Calu3 (cell line): ENCODE data around the gene ILF2. TPM values are rescaled to one million over a fixed set of nuclear protein-coding genes. Genes with fewer than 3 reads are reported as not detected.

Experiments
- BruUV-seq: library from RNA; stranded (reverse); fragments of 400-500 nt; replicated peaks from 2 replicates; lab custom pipeline; 2021; lab: Mats Ljungman, UMichigan
- CTCF ChIA-PET: fragments of 300-600 bp; sonication (Branson Sonifier 250); formaldehyde crosslinking; loops from one replicate; lab custom pipeline; 2022; ENCODE audit warnings: antibody characterized with exemption; lab: Charles Lee
- DNase-seq: peaks from one replicate; pipeline ENCODE4 v3.0.0; 2022
- H3K27ac Mint-ChIP-seq: one replicate; pipeline ENCODE4 v1.8.0; 2022; ENCODE audit warnings: mixed read lengths; ENCODE audit not compliant: unreplicated experiment
- H3K27me3 Mint-ChIP-seq: one replicate; pipeline ENCODE4 v1.8.0; 2022; ENCODE audit warnings: mixed read lengths; ENCODE audit not compliant: unreplicated experiment
- H3K36me3 Mint-ChIP-seq: one replicate; pipeline ENCODE4 v1.8.0; 2022; ENCODE audit warnings: mild to moderate bottlenecking, moderate library complexity, mixed read lengths; ENCODE audit not compliant: insufficient read depth, unreplicated experiment
- H3K4me1 Mint-ChIP-seq: one replicate; pipeline ENCODE4 v1.8.0; 2022; ENCODE audit warnings: mild to moderate bottlenecking, low read depth, mixed read lengths; ENCODE audit not compliant: unreplicated experiment
- H3K4me3 Mint-ChIP-seq: one replicate; pipeline ENCODE4 v1.8.0; 2022; ENCODE audit warnings: mild to moderate bottlenecking, low read depth, moderate library complexity, mixed read lengths; ENCODE audit not compliant: unreplicated experiment
- H3K9me3 Mint-ChIP-seq: one replicate; pipeline ENCODE4 v1.8.0; 2022; ENCODE audit warnings: low read depth, mixed read lengths; ENCODE audit not compliant: unreplicated experiment
- intact Hi-C: fragments of 100-400 bp; cut with micrococcal nuclease; formaldehyde crosslinking; loops from one replicate; pipeline ENCODE4 v1.10.0; 2022; ENCODE audit not compliant: unreplicated experiment
- total RNA-seq: library from RNA; stranded (reverse); gene quantifications from 2 replicates; pipeline ENCODE4 v1.2.3, GENCODE V29; 2022
- TF ChIP-seq, protein P1 (sequence below): fragments of 200-600 bp; IDR thresholded peaks from one replicate; pipeline ENCODE4 v1.8.0; 2022; ENCODE audit warnings: antibody characterized with exemption; ENCODE audit not compliant: unreplicated experiment

ILF2 gene
- total RNA-seq, 1 experiment from 2014 or later: 292 TPM

DNA sequence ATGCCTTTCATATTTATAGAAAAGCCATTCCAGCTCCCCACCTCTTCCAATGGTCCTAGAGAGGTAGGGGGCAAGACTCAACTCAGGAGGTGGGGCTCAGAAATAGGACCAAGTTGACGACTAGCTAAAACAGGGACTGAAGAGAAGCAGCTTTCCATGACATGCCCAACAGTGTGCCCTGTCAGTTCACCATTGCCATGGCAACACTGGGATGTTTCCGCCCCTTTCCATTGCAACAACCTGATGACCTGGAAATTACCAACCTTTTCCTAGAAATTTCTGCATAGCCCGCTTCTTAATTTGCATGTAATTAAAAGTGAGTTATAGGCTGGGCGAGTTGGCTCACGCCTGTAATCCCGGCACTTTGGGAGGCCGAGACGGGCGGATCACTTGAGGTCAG is 34.7 kb upstream of the ILF2 start:
- no peaks in the 10 kb centered on the region for H3K27me3 Mint-ChIP-seq
- no peak overlapping the region for H3K4me3 Mint-ChIP-seq
- H3K27ac Mint-ChIP-seq: no peak overlapping the region
- peaks cover 8% of the 10 kb centered on the region for H3K4me1 Mint-ChIP-seq
- CTCF ChIA-PET: no interaction called here
- H3K36me3 Mint-ChIP-seq: no peaks in the 10 kb centered on the region
- no peak for DNase-seq
- no TSS peak for BruUV-seq
- intact Hi-C loops: no loop called here
- TF ChIP-seq, protein P1, sequence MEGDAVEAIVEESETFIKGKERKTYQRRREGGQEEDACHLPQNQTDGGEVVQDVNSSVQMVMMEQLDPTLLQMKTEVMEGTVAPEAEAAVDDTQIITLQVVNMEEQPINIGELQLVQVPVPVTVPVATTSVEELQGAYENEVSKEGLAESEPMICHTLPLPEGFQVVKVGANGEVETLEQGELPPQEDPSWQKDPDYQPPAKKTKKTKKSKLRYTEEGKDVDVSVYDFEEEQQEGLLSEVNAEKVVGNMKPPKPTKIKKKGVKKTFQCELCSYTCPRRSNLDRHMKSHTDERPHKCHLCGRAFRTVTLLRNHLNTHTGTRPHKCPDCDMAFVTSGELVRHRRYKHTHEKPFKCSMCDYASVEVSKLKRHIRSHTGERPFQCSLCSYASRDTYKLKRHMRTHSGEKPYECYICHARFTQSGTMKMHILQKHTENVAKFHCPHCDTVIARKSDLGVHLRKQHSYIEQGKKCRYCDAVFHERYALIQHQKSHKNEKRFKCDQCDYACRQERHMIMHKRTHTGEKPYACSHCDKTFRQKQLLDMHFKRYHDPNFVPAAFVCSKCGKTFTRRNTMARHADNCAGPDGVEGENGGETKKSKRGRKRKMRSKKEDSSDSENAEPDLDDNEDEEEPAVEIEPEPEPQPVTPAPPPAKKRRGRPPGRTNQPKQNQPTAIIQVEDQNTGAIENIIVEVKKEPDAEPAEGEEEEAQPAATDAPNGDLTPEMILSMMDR: no peak
- no peaks in the 10 kb centered on the region for H3K9me3 Mint-ChIP-seq

DNA sequence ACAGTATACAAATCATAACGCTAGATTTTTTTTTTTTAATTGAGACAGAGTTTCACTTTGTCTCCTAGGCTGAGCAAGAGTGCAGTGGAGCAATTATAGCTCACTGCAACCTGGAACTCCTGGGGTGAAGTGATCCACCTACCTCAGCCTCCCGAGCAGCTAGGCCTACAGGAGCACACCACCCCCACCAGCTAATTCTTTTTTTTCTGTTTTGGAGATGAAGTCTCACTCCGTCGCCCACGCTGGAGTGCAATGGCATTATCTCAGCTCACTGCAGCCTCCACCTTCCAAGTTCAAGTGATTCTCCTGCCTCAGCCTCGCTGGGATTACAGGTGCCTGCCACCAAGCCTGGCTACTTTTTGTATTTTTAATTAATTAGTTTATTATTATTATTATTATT is 29.0 kb upstream of the ILF2 start:
- CTCF ChIA-PET: no interaction called here
- Mint-ChIP-seq H3K27ac (no peak overlapping the region), H3K4me1 (peaks cover 9% of the 10 kb centered on the region), H3K36me3 (no peaks in the 10 kb centered on the region), H3K27me3 (no peaks in the 10 kb centered on the region), H3K4me3 (no peak overlapping the region), H3K9me3 (no peaks in the 10 kb centered on the region)
- intact Hi-C loops: no loop called here
- BruUV-seq: no TSS peak
- TF ChIP-seq, protein P1: no peak
- DNase-seq: no peak

DNA sequence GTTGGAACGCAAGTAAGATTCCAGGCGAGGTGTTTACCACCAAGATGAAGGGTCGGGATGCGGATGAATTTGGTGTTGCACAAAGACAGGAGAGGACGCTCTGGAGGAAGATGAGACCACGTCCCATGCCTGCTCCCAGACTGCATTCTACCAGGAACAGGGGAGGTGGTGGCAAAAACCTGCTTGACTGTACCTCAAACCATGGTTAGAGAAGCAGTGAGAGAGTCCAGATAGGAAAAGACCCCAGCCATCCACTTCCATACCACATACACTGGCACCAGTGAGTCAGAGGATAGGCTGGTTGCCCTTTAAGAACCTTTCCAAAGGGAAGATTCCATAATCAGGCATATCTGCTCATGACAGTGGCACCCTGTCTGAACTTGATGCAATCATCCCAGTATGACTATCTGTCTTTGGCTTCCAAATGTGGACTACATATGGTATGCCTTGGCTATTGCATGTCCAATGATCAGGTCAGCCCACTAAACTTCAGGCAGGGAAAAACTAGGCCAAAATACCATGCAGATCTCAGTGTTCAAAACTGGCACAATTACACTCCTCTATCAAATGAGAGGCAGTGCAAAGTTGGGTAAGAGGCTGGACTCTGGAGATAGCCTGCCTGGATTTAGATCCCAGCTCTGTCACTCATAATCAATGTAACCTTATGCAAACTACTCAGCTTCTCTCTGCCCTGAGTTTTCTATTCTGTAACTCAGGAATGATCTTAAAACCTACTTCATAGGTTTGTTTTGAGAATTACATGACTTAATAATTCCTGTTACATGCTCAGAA is 28.3 kb upstream of the ILF2 start:
- CTCF ChIA-PET: no interaction called here

DNA sequence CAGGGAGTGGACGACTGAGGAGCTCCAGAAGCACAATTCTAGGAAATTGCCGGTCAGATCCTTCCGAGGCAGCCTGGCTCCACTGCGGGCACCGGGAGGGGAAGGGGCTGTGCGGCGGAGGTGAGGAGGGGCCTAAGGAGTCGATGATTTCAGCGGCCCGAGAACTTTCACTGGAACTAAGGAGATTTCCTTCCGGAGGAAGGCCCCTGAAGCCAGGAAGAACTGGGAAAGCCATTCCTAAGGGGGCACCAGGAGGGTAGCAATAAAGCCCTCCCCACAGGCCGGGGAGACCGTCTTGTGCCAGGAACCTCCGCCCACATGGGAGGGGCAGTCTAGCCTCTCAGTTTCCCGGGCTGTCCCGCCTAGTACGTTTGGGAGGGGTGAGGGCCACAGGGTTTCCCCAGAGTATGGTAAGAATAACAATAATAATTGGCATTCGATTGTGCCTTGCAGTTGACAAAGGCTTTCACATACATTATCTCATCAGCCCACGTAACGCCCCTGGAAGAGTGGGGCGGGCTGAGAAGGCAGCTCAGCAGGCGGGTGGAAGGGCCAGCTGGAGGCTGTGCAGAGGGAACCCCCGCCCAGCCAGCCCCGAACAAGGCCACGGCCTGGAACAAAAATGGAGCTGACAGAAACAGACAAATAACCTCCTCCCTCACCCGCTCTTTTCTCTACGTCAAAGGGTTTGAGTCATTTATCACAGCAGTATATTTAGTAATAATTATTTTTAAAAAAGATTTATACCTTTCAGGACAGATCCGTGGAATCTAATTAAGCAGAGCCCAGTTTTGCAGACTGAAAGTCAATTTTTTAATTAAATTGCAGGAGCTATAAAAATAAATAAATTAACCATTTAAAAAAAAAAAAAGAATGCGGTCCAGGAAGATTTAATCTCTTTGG is 27.5 kb upstream of the ILF2 start:
- Mint-ChIP-seq H3K27me3 (no peaks in the 10 kb centered on the region), H3K4me1 (peaks cover 9% of the 10 kb centered on the region), H3K4me3 (no peak overlapping the region), H3K27ac (no peak overlapping the region), H3K9me3 (no peaks in the 10 kb centered on the region), H3K36me3 (no peaks in the 10 kb centered on the region)
- intact Hi-C loops: no loop called here
- no TSS peak for BruUV-seq
- no peak for DNase-seq
- TF ChIP-seq, protein P1: no peak
- CTCF ChIA-PET: no interaction called here

More for the DNA sequence above, 28.3 kb upstream of the ILF2 start:
- no peak overlapping the region for H3K4me3 Mint-ChIP-seq
- H3K27ac Mint-ChIP-seq: no peak overlapping the region
- TF ChIP-seq, protein P1: no peak
- DNase-seq: no peak
- H3K4me1 Mint-ChIP-seq: peaks cover 9% of the 10 kb centered on the region
- H3K9me3 Mint-ChIP-seq: no peaks in the 10 kb centered on the region
- intact Hi-C loops: no loop called here
- no peaks in the 10 kb centered on the region for H3K36me3 Mint-ChIP-seq
- H3K27me3 Mint-ChIP-seq: no peaks in the 10 kb centered on the region
- BruUV-seq: no TSS peak
